GM06990 (cell line): ENCODE data around the gene PLCB3.

Experiments used
- DNase-seq: peaks from one replicate; pipeline ENCODE4 v3.0.0-alpha.2; 2011; ENCODE audit not compliant: insufficient read length; ENCODE audit errors: extremely low read depth
- H3K27me3 ChIP-seq: replicated peaks from 2 replicates; pipeline ENCODE4 v1.6.0; 2011; ENCODE audit warnings: low read length; ENCODE audit not compliant: control insufficient read depth, insufficient read depth
- H3K36me3 ChIP-seq: 2 replicates; pipeline ENCODE4 v1.5.1; 2011; ENCODE audit warnings: low read length; ENCODE audit not compliant: control insufficient read depth, insufficient read depth
- H3K4me3 ChIP-seq: replicated peaks from 2 replicates; pipeline ENCODE4 v1.5.1; 2011; ENCODE audit warnings: low read depth, mild to moderate bottlenecking, control low read depth, low read length
- TF ChIP-seq, protein P1 (sequence below): IDR thresholded peaks from 2 replicates; pipeline ENCODE4 v1.5.1; 2011; ENCODE audit warnings: low read length, control low read depth, mild to moderate bottlenecking, inconsistent platforms; ENCODE audit not compliant: insufficient read depth, poor library complexity, severe bottlenecking

Gene PLCB3

GRCh38 chr11:64265176-64266160 is 14.1 kb downstream of the PLCB3 start:
- Histone ChIP-seq H3K27me3 (no peaks in the 10 kb centered on the region), H3K36me3 (peaks cover 8% of the 10 kb centered on the region), H3K4me3 (no peak overlapping the region)
- DNase-seq = no peak
- TF ChIP-seq, protein P1, sequence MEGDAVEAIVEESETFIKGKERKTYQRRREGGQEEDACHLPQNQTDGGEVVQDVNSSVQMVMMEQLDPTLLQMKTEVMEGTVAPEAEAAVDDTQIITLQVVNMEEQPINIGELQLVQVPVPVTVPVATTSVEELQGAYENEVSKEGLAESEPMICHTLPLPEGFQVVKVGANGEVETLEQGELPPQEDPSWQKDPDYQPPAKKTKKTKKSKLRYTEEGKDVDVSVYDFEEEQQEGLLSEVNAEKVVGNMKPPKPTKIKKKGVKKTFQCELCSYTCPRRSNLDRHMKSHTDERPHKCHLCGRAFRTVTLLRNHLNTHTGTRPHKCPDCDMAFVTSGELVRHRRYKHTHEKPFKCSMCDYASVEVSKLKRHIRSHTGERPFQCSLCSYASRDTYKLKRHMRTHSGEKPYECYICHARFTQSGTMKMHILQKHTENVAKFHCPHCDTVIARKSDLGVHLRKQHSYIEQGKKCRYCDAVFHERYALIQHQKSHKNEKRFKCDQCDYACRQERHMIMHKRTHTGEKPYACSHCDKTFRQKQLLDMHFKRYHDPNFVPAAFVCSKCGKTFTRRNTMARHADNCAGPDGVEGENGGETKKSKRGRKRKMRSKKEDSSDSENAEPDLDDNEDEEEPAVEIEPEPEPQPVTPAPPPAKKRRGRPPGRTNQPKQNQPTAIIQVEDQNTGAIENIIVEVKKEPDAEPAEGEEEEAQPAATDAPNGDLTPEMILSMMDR = no peak

DNA sequence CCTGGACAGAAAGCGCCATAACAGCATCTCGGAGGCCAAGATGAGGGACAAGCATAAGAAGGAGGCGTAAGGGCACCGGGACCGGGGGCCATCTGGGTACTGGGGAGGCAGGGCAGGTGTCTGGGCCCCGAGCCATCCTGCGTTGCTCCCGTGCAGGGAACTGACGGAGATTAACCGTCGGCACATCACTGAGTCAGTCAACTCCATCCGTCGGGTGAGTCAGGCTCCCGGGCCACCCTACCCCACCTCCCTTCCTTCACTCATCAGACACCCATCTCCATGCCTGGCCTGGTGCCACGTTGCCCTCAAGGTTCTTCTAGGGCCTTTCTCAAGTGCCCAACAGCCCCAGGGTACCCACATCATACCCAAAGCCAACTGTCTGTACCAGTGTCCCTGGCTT is 15.0 kb downstream of the PLCB3 start:
- TF ChIP-seq, protein P1 = no peak
- H3K4me3 ChIP-seq = no peak overlapping the region
- H3K36me3 ChIP-seq = peaks cover 7% of the 10 kb centered on the region
- H3K27me3 ChIP-seq = no peaks in the 10 kb centered on the region
- DNase-seq = no peak

GRCh38 chr11:64267207-64267945 is 16.0 kb downstream of the PLCB3 start:
- peaks cover 5% of the 10 kb centered on the region for H3K36me3 ChIP-seq

DNA sequence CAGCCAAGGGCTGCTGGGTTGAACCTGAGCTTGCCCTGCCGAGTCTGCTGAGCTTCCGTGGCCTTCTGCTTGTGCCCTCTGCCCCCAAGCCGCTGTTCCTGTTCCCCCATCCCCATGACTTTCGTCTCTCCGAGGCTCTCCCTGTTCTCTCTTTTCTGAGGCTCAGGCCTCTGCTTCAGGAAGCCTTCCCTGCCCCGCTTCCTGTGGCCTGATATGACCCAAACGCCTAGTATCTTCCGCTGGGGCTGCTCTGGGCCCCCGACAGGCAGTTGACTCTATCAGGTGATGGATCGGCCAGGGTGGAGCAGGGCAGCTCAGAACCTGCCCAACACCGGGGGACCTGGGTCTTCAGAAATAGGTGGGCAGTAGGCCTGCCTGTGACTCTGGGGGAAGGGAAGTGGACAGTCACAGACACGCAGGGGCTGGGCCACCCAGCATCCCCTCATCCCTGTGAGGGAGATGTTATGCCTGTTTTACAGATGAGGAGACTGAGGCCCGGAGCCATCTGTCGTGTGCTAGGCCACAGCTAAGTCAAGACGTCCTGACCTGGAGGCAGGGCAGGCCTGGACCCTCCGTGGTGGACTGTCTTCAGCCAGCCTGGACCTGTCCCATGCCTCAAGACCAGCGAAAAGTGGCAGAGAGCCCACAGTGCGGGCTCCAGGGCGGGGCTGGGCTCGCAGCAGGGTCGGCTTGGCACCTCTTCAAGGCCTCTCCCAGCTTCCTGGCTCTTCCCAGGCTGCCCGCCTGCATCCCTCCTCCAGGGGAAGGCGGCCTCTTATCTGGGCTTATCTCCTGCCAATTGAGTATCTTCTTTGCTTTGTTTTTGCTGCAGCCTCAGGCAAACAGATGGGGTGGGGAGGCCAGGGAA is 16.9 kb downstream of the PLCB3 start:
- Histone ChIP-seq H3K27me3 (no peaks in the 10 kb centered on the region), H3K4me3 (peak overlapping the region; percentile 65), H3K36me3 (peaks cover 3% of the 10 kb centered on the region)
- TF ChIP-seq, protein P1 = no peak
- DNase-seq = no peak

More at GRCh38 chr11:64267207-64267945, 16.0 kb downstream of the PLCB3 start:
- H3K27me3 ChIP-seq = no peaks in the 10 kb centered on the region
- H3K4me3 ChIP-seq = no peak overlapping the region
- no peak for DNase-seq
- TF ChIP-seq, protein P1 = no peak

GRCh38 chr11:64268893-64269539 is 17.7 kb downstream of the PLCB3 start:
- TF ChIP-seq, protein P1 = no peak
- DNase-seq = peak; percentile 72
- no peaks in the 10 kb centered on the region for H3K27me3 ChIP-seq
- H3K36me3 ChIP-seq = peaks cover 2% of the 10 kb centered on the region
- H3K4me3 ChIP-seq = peak overlapping the region; percentile 65
